SK-N-SH (cell line): ENCODE measurements around the gene SUPT3H. TPM values are rescaled to one million over a fixed set of nuclear protein-coding genes. Genes with fewer than 3 reads are reported as not detected.

Experiments
- CTCF ChIA-PET: fragments of 300-600, 350-600 bp; formaldehyde crosslinking; extraction: SDS; loops from one replicate; lab custom pipeline; 2021; lab: Yijun Ruan, JAX
- POLR2A ChIA-PET: fragments of 350-600 bp; sonication (Branson Sonifier 250); formaldehyde crosslinking; extraction: SDS; loops from one replicate; lab custom pipeline; 2020; ENCODE audit warnings: antibody characterized with exemption, inconsistent platforms; lab: Yijun Ruan, JAX
- DNase-seq: peaks from one replicate; pipeline ENCODE4 v3.0.0; 2012
- H2AFZ ChIP-seq: fragments of 200-600 bp; sonication (generic); 2 replicates; pipeline ENCODE4 v1.8.1; 2016; ENCODE audit warnings: antibody characterized with exemption, mild to moderate bottlenecking, low read depth
- H3F3A ChIP-seq: fragments of 200-600 bp; sonication (generic); replicated peaks from 2 replicates; pipeline ENCODE3; 2016; ENCODE audit warnings: antibody characterized with exemption, mild to moderate bottlenecking; ENCODE audit not compliant: insufficient read depth
- H3K27ac ChIP-seq, 2 experiments: fragments of 200-500 bp in 1 of 2; fragments of 200-600 bp in 1 of 2; sonication (Bioruptor generic) in 1 of 2; sonication (generic), shearing (Covaris generic) in 1 of 2; 2 replicates each; pipeline versions ENCODE4 v1.5.1 to v1.6.1; 2014 to 2016; ENCODE audit warnings: low read depth in 2 of 2, inconsistent platforms in 1 of 2, low read length in 1 of 2, mild to moderate bottlenecking in 1 of 2, mixed read lengths in 1 of 2
- H3K27me3 ChIP-seq: fragments of 200-600 bp; sonication (generic), shearing (Covaris generic); 2 replicates; pipeline ENCODE4 v1.6.1; 2016; ENCODE audit warnings: mixed run types; ENCODE audit not compliant: insufficient read depth
- H3K36me3 ChIP-seq, 2 experiments: fragments of 200-500 bp in 1 of 2; fragments of 200-600 bp in 1 of 2; sonication (Bioruptor generic) in 1 of 2; sonication (generic) in 1 of 2; replicated peaks in 1 of 2; 2 replicates each; pipeline versions ENCODE3 to v1.5.1; 2014 to 2016; ENCODE audit warnings: low read length in 1 of 2, mild to moderate bottlenecking in 1 of 2; ENCODE audit not compliant: insufficient read depth in 2 of 2, control insufficient read depth in 1 of 2
- H3K4me1 ChIP-seq, 2 experiments: fragments of 200-500 bp in 1 of 2; fragments of 200-600 bp in 1 of 2; sonication (Bioruptor generic) in 1 of 2; sonication (generic), shearing (Covaris generic) in 1 of 2; 2 replicates each; pipeline versions ENCODE4 v1.5.1 to v1.6.1; 2014 to 2016; ENCODE audit warnings: low read depth in 1 of 2, low read length in 1 of 2, mixed run types in 1 of 2; ENCODE audit not compliant: insufficient read depth in 2 of 2, control insufficient read depth in 1 of 2
- H3K4me2 ChIP-seq: fragments of 200-600 bp; sonication (generic), shearing (Covaris generic); 2 replicates; pipeline ENCODE4 v1.6.1; 2017; ENCODE audit warnings: mixed run types
- H3K4me3 ChIP-seq, 2 experiments: fragments of 200-500 bp in 1 of 2; fragments of 200-600 bp in 1 of 2; sonication (Bioruptor generic) in 1 of 2; sonication (generic), shearing (Covaris generic) in 1 of 2; 2 replicates each; pipeline versions ENCODE4 v1.5.1 to v1.8.1; 2014 to 2016; ENCODE audit warnings: low read depth in 2 of 2, inconsistent platforms in 1 of 2, low read length in 1 of 2, mild to moderate bottlenecking in 1 of 2, mixed read lengths in 1 of 2, moderate library complexity in 1 of 2
- H3K79me2 ChIP-seq: fragments of 200-600 bp; sonication (generic); 2 replicates; pipeline ENCODE4 v1.8.1; 2017; ENCODE audit warnings: mild to moderate bottlenecking; ENCODE audit not compliant: insufficient read depth
- H3K9ac ChIP-seq: fragments of 200-600 bp; sonication (generic); 2 replicates; pipeline ENCODE4 v1.6.1; 2017; ENCODE audit warnings: mixed run types
- H3K9me2 ChIP-seq: fragments of 200-600 bp; sonication (generic); 2 replicates; pipeline ENCODE4 v1.6.1; 2017; ENCODE audit warnings: mixed run types
- H3K9me3 ChIP-seq: fragments of 200-600 bp; sonication (generic); 2 replicates; pipeline ENCODE4 v1.6.1; 2017; ENCODE audit warnings: mixed run types, mild to moderate bottlenecking, moderate library complexity
- H4K20me1 ChIP-seq: fragments of 200-600 bp; sonication (generic); 2 replicates; pipeline ENCODE4 v1.6.1; 2017; ENCODE audit warnings: mild to moderate bottlenecking, mixed run types; ENCODE audit not compliant: insufficient read depth
- EZH2phosphoT487 ChIP-seq: fragments of 200-600 bp; sonication (generic); IDR thresholded peaks from 2 replicates; pipeline ENCODE4 v1.6.1; 2017; ENCODE audit warnings: low read depth, mixed run types, mild to moderate bottlenecking, antibody characterized with exemption, moderate library complexity, borderline replicate concordance
- FOXJ3 ChIP-seq: sonication (generic); formaldehyde crosslinking; IDR thresholded peaks from 2 replicates; pipeline ENCODE4 v1.5.1; 2020; ENCODE audit warnings: mild to moderate bottlenecking, missing genetic modification reagents
- GABPA ChIP-seq: IDR thresholded peaks from 2 replicates; pipeline ENCODE4 v1.4.0; 2012; ENCODE audit warnings: low read depth, mild to moderate bottlenecking
- GATA2 ChIP-seq: sonication (generic); formaldehyde crosslinking; IDR thresholded peaks from 2 replicates; pipeline ENCODE4 v1.5.0; 2020; ENCODE audit warnings: mild to moderate bottlenecking, missing genetic modification reagents
- JUND ChIP-seq: IDR thresholded peaks from 2 replicates; pipeline ENCODE4 v1.4.0; 2012
- MEF2A ChIP-seq: IDR thresholded peaks from 2 replicates; pipeline ENCODE4 v1.4.0; 2012; ENCODE audit warnings: low read depth, borderline replicate concordance
- MXI1 ChIP-seq: IDR thresholded peaks from 2 replicates; pipeline ENCODE4 v1.6.1; 2012; ENCODE audit warnings: mild to moderate bottlenecking, low read depth, low read length, improper control_type of control experiment
- RAD21 ChIP-seq: IDR thresholded peaks from 2 replicates; pipeline ENCODE4 v1.6.1; 2012; ENCODE audit warnings: mild to moderate bottlenecking, low read length
- RCOR1 ChIP-seq: fragments of 150-350 bp; IDR thresholded peaks from 2 replicates; pipeline ENCODE4 v1.6.1; 2017; ENCODE audit warnings: antibody characterized with exemption, low read length
- REST ChIP-seq: IDR thresholded peaks from 2 replicates; pipeline ENCODE4 v1.6.1; 2012; ENCODE audit warnings: mild to moderate bottlenecking, low read depth, low read length, moderate library complexity
- RFX5 ChIP-seq: IDR thresholded peaks from 2 replicates; pipeline ENCODE4 v1.6.1; 2012; ENCODE audit warnings: mild to moderate bottlenecking, improper control_type of control experiment, low read length
- SMC3 ChIP-seq: IDR thresholded peaks from 2 replicates; pipeline ENCODE4 v1.6.1; 2012; ENCODE audit warnings: low read depth, low read length, improper control_type of control experiment
- YY1 ChIP-seq: IDR thresholded peaks from 2 replicates; pipeline ENCODE4 v1.4.0; 2012; ENCODE audit warnings: low read depth, mild to moderate bottlenecking
- WGBS: methylation state at CpG from one replicate; pipeline ENCODE4 v1.1.6; 2017; ENCODE audit warnings: low lambda C conversion rate; 5-methylcytosine and 5-hydroxymethylcytosine counted together
- polyA plus RNA-seq, 3 experiments: library from polyadenylated mRNA; depleted of rRNA; stranded (reverse); fragments of >200 nt; gene quantifications; 2 replicates each; pipeline ENCODE4 v1.2.3, GENCODE V29; 2012
- TF ChIP-seq, protein P1 (sequence below): fragments of 150-350 bp; IDR thresholded peaks from 2 replicates; pipeline ENCODE4 v1.6.1; 2016; ENCODE audit warnings: mild to moderate bottlenecking, low read depth, low read length
- TF ChIP-seq, protein P2 (sequence below): IDR thresholded peaks from 2 replicates; pipeline ENCODE4; 2012
- TF ChIP-seq, protein P3 (sequence below): fragments of 200-600 bp; sonication (generic); IDR thresholded peaks from 2 replicates; pipeline ENCODE4 v1.6.1; 2017; ENCODE audit warnings: antibody characterized with exemption, mild to moderate bottlenecking, moderate library complexity

SUPT3H gene
- polyA plus RNA-seq, 1 of the 3 experiments (the other 2 are of a cell fraction): 10.9 TPM

DNA sequence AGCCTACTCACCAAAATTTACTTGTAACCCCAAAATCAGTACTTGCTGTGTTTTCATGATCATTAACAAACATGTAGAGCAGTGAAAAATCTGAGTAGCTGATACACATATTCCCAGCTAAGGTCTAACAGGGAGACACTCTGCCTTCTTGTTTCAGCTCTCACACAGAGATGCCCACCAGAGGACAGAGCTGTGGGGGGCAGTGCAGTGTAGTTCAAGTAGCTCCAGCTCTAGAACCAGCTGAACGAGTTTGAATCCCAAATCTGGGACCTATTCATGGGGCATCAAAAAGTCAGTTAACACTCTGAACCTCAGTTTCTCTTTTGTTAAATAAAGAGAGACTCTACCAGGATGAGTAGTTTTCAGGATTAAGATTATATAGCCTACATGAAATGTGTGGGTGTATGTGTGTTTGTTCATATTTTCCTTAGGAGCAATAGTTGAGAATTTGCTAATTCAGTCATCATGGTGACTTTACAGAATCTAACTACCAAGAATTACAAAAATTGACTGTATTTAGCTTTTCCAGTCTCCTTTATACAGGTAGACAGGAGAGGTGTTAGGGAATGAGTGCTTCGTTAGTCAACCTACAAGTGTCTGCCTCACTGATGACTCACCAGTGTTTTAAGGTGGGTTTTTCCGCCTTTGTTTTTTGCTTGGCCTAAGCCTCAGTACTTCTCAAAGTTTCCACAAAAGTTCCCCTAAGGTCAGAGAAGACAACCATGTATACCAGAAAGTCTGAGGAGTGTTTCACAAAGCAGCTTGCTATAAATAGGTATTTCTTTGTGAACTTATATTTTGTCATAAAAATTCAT is 213.6 kb downstream of the SUPT3H start:
- POLR2A ChIA-PET: no interaction called here
- no peaks in the 10 kb centered on the region for H3K79me2 ChIP-seq
- H3K27ac ChIP-seq: no peak overlapping the region
- H3K9me3 ChIP-seq: no peaks in the 10 kb centered on the region
- CTCF ChIA-PET: no interaction called here
- TF ChIP-seq FOXJ3 (CRISPR knock-in tag): no peak
- no peak for TF ChIP-seq SMC3
- TF ChIP-seq GABPA: no peak
- no peak for TF ChIP-seq MEF2A
- TF ChIP-seq, protein P1, sequence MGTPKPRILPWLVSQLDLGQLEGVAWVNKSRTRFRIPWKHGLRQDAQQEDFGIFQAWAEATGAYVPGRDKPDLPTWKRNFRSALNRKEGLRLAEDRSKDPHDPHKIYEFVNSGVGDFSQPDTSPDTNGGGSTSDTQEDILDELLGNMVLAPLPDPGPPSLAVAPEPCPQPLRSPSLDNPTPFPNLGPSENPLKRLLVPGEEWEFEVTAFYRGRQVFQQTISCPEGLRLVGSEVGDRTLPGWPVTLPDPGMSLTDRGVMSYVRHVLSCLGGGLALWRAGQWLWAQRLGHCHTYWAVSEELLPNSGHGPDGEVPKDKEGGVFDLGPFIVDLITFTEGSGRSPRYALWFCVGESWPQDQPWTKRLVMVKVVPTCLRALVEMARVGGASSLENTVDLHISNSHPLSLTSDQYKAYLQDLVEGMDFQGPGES: no peak
- no peak for TF ChIP-seq REST
- no peak for TF ChIP-seq EZH2phosphoT487
- TF ChIP-seq, protein P2, sequence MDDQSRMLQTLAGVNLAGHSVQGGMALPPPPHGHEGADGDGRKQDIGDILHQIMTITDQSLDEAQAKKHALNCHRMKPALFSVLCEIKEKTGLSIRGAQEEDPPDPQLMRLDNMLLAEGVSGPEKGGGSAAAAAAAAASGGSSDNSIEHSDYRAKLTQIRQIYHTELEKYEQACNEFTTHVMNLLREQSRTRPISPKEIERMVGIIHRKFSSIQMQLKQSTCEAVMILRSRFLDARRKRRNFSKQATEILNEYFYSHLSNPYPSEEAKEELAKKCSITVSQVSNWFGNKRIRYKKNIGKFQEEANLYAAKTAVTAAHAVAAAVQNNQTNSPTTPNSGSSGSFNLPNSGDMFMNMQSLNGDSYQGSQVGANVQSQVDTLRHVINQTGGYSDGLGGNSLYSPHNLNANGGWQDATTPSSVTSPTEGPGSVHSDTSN: no peak
- no peak for TF ChIP-seq MXI1
- TF ChIP-seq RFX5: no peak
- TF ChIP-seq, protein P3, sequence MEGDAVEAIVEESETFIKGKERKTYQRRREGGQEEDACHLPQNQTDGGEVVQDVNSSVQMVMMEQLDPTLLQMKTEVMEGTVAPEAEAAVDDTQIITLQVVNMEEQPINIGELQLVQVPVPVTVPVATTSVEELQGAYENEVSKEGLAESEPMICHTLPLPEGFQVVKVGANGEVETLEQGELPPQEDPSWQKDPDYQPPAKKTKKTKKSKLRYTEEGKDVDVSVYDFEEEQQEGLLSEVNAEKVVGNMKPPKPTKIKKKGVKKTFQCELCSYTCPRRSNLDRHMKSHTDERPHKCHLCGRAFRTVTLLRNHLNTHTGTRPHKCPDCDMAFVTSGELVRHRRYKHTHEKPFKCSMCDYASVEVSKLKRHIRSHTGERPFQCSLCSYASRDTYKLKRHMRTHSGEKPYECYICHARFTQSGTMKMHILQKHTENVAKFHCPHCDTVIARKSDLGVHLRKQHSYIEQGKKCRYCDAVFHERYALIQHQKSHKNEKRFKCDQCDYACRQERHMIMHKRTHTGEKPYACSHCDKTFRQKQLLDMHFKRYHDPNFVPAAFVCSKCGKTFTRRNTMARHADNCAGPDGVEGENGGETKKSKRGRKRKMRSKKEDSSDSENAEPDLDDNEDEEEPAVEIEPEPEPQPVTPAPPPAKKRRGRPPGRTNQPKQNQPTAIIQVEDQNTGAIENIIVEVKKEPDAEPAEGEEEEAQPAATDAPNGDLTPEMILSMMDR: no peak
- TF ChIP-seq GATA2: no peak
- TF ChIP-seq RAD21: no peak
- no peak for TF ChIP-seq JUND
- no peak for TF ChIP-seq RCOR1
- TF ChIP-seq YY1: no peak
- H3K27me3 ChIP-seq: no peaks in the 10 kb centered on the region
- no peaks in the 10 kb centered on the region for H3K9me2 ChIP-seq
- 89% methylated on average over 3 of the region's 3 CpGs for WGBS
- no peak overlapping the region for H3K4me2 ChIP-seq
- H3K36me3 ChIP-seq: no peaks in the 10 kb centered on the region
- no peaks in the 10 kb centered on the region for H3F3A ChIP-seq
- no peaks in the 10 kb centered on the region for H3K4me1 ChIP-seq
- no peaks in the 10 kb centered on the region for H4K20me1 ChIP-seq
- no peak overlapping the region for H3K9ac ChIP-seq
- DNase-seq: no peak
- no peak overlapping the region for H3K4me3 ChIP-seq
- no peak overlapping the region for H2AFZ ChIP-seq
